ENCODE results near the gene UBP1. TPM values are rescaled to one million over a fixed set of nuclear protein-coding genes. Genes with fewer than 3 reads are reported as not detected.

UBP1 gene
- total RNA-seq, 1 donor from 2014 or later, result 67.0 TPM

GRCh38 chr3:33364060-33364459 is 76.1 kb downstream of the UBP1 start:
- Histone ChIP-seq H3K9me3 (no peaks in the 10 kb centered on the region), H3K4me3 (no peak overlapping the region), H3K4me1 (no peaks in the 10 kb centered on the region), H3K27ac (no peak overlapping the region), H3K27me3 (ENCODE audit: low read depth) (no peaks in the 10 kb centered on the region), H3K36me3 (no peaks in the 10 kb centered on the region)
- intact Hi-C loops (cut with DNase I), result no loop called here
- ATAC-seq (no peak), DNase-seq (no peak)
- no peak for TF ChIP-seq CTCF (IDR thresholded peaks at IDR 0.05)

DNA sequence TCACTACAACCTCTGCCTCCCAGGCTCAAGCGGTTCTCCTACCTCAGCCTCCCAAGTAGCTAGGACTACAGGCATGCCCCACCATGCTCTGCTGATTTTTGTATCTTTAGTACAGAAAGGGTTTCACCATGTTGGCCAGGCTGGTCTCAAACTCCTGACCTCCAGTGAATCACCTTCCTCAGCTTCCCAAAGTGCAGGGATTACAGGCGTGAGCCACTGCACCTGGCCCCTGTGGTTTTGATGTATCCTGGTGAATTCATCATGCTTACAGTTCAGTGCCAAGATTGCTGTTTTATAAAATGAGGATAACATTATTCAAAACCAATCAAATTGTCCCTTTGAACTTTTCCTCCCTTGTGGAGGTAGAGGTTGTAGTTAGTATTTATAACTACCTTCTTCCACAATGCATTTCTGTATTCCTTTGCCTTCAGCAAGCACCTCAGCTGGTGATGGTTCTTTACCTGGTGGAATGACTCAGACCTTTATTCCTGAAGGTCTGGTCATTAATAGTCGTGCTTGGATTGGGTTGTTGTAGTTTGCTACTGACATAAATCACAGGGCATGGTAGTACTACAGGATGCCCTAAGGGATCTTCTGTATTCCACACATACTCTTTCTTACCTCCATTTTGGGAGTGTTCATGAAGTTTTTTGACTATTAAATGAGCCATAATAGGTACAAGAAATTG is 76.9 kb downstream of the UBP1 start:
- Histone ChIP-seq H3K4me1 (no peaks in the 10 kb centered on the region), H3K9me3 (no peaks in the 10 kb centered on the region), H3K36me3 (no peaks in the 10 kb centered on the region), H3K27ac (no peak overlapping the region), H3K27me3 (ENCODE audit: low read depth) (no peaks in the 10 kb centered on the region), H3K4me3 (no peak overlapping the region)
- no peak for DNase-seq
- no peak for TF ChIP-seq CTCF (IDR thresholded peaks at IDR 0.05)
- ATAC-seq, result no peak
- intact Hi-C loops (cut with DNase I), result no loop called here

- Histone ChIP-seq H3K4me3 (no peak overlapping the region), H3K27me3 (ENCODE audit: low read depth) (no peaks in the 10 kb centered on the region), H3K9me3 (no peaks in the 10 kb centered on the region), H3K27ac (no peak overlapping the region), H3K4me1 (no peaks in the 10 kb centered on the region), H3K36me3 (no peaks in the 10 kb centered on the region)
- DNase-seq (no peak), ATAC-seq (peak; percentile 49 to 56)
- intact Hi-C loops (cut with DNase I), result no loop called here
- no peak for TF ChIP-seq CTCF (IDR thresholded peaks at IDR 0.05)
These were observed 79.9 kb downstream of the UBP1 start for GRCh38 chr3:33360136-33360825.

DNA sequence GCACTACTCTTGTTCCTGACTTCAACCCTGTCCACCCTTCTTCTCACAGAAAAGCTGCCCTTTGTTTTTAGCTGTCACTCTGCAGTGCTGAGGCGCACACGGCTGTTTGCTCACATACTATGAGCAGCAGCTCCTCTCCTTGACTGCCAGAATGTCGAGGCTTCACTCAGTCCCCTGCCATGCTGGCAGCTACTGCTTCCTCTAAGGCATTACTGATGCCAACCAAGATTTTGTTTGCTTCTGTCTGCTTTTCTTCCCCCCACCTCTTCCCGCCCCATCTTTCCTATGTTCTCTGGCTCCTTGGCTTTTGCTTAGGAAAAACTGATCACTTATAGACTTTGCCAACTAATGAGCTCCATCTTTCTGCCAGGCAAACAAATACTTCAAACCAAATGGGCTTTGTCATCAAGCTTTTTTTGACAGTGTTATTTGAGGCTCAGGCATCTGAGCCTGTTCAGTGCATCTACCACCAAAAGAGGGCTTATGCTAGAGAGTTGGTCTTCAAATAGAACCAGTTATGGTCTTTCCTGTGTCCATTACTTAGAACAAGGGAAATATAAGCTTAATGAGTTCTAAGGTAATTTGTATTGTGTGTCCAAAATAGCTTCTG is 81.9 kb downstream of the UBP1 start:
- Histone ChIP-seq H3K36me3 (no peaks in the 10 kb centered on the region), H3K9me3 (no peaks in the 10 kb centered on the region), H3K27me3 (ENCODE audit: low read depth) (no peaks in the 10 kb centered on the region), H3K4me1 (no peaks in the 10 kb centered on the region), H3K27ac (no peak overlapping the region), H3K4me3 (no peak overlapping the region)
- ATAC-seq (no peak), DNase-seq (no peak)
- TF ChIP-seq CTCF (IDR thresholded peaks at IDR 0.05), result no peak
- intact Hi-C loops (cut with DNase I), result no loop called here

DNA sequence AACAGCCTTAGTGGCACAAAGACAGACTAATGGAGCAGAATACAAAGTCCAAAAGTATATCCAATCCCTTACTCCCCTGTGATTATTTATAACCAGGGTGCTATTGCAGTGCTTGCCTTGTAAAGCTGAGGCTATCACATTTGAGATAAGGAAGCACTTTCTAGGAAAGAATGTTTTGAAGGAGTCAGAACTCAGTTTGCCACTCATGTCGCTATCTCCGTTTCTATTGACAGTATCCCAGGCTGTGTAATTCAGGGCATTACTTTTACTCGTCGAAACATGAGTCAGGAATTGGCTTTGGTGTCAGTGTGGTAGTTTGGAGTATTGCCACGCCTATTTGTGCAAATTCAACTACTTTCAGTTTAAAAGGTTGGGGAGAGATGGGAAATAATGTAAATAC is 84.6 kb downstream of the UBP1 start:
- DNase-seq, result no peak
- Histone ChIP-seq H3K4me3 (no peak overlapping the region), H3K27me3 (ENCODE audit: low read depth) (no peaks in the 10 kb centered on the region), H3K4me1 (no peaks in the 10 kb centered on the region), H3K27ac (no peak overlapping the region), H3K36me3 (no peaks in the 10 kb centered on the region), H3K9me3 (no peaks in the 10 kb centered on the region)
- TF ChIP-seq CTCF (IDR thresholded peaks at IDR 0.05), result no peak
- ATAC-seq, result peak; percentile 68 to 93
- intact Hi-C loops (cut with DNase I), result no loop called here
